ENCODE measurements around the gene GSTO1.

GRCh38 chr10:104218751-104219150 is 35.9 kb upstream of the GSTO1 start:
- TF ChIP-seq CTCF (IDR thresholded peaks at IDR 0.05) (no peak), POLR2A (IDR thresholded peaks at IDR 0.05) (no peak)

All from esophagus squamous epithelium (tissue), 4 donors.